HEK293T (cell line): ENCODE measurements around the gene PCDHB10.
"Not testable (repeated sequence)": the region's sequence is repeated elsewhere in the genome, so short reads cannot be mapped to it uniquely, and the experiment has no call there.

Experiments
- CTCF ChIA-PET: fragments of 350-600 bp; formaldehyde crosslinking; extraction: SDS; loops from one replicate; lab custom pipeline; 2021; ENCODE audit warnings: antibody characterized with exemption, inconsistent platforms; lab: Yijun Ruan, JAX
- POLR2A ChIA-PET: fragments of 350-600 bp; formaldehyde crosslinking; extraction: SDS; loops from one replicate; lab custom pipeline; 2020; ENCODE audit warnings: antibody characterized with exemption, inconsistent platforms; lab: Yijun Ruan, JAX
- DNase-seq: peaks from one replicate; pipeline ENCODE4 v3.0.0; 2012; ENCODE audit warnings: mixed read lengths; ENCODE audit errors: extremely low spot score
- ARNT ChIP-seq: fragments of 450-650 bp; IDR thresholded peaks from 2 replicates; pipeline ENCODE4 v1.6.1; 2017; ENCODE audit warnings: mild to moderate bottlenecking
- BHLHE40 ChIP-seq: fragments of 450-650 bp; IDR thresholded peaks from 2 replicates; pipeline ENCODE4 v1.6.1; 2016; ENCODE audit warnings: mild to moderate bottlenecking, moderate library complexity, borderline replicate concordance
- CTBP1 ChIP-seq: fragments of 450-650 bp; IDR thresholded peaks from 2 replicates; pipeline ENCODE4 v1.6.1; 2016; ENCODE audit warnings: borderline replicate concordance
- ELF4 ChIP-seq: fragments of 450-650 bp; IDR thresholded peaks from 2 replicates; pipeline ENCODE4 v1.6.1; 2017; ENCODE audit warnings: antibody characterized with exemption
- FOXA1 ChIP-seq: fragments of 450-650 bp; IDR thresholded peaks from 2 replicates; pipeline ENCODE4 v1.6.1; 2016; ENCODE audit warnings: mild to moderate bottlenecking
- FOXK2 ChIP-seq: fragments of 450-650 bp; IDR thresholded peaks from 2 replicates; pipeline ENCODE4 v1.6.1; 2016; ENCODE audit warnings: mild to moderate bottlenecking
- FOXM1 ChIP-seq: fragments of 450-650 bp; IDR thresholded peaks from 2 replicates; pipeline ENCODE4 v1.6.1; 2017; ENCODE audit warnings: mild to moderate bottlenecking, borderline replicate concordance
- HDGF ChIP-seq: fragments of 450-650 bp; IDR thresholded peaks from 2 replicates; pipeline ENCODE4 v1.6.1; 2017; ENCODE audit warnings: antibody characterized with exemption, borderline replicate concordance
- L3MBTL2 ChIP-seq: fragments of 450-650 bp; conservative IDR thresholded peaks from 2 replicates; pipeline ENCODE4 v1.6.1; 2016; ENCODE audit warnings: mild to moderate bottlenecking
- LEF1 ChIP-seq: fragments of 450-650 bp; IDR thresholded peaks from 2 replicates; pipeline ENCODE4 v1.6.1; 2017; ENCODE audit warnings: mild to moderate bottlenecking, borderline replicate concordance
- NFRKB ChIP-seq: fragments of 450-650 bp; IDR thresholded peaks from 2 replicates; pipeline ENCODE4 v1.6.1; 2016; ENCODE audit warnings: mild to moderate bottlenecking, moderate library complexity
- PKNOX1 ChIP-seq: fragments of 450-650 bp; IDR thresholded peaks from 2 replicates; pipeline ENCODE4 v1.6.1; 2016
- SP1 ChIP-seq: fragments of 450-650 bp; IDR thresholded peaks from 2 replicates; pipeline ENCODE4 v1.6.1; 2017
- SUZ12 ChIP-seq: fragments of 450-650 bp; IDR thresholded peaks from 2 replicates; pipeline ENCODE4 v1.6.1; 2016; ENCODE audit warnings: mild to moderate bottlenecking
- TARDBP ChIP-seq: fragments of 450-650 bp; IDR thresholded peaks from 2 replicates; pipeline ENCODE4 v1.6.1; 2016
- ZNF384 ChIP-seq: fragments of 450-650 bp; IDR thresholded peaks from 2 replicates; pipeline ENCODE4 v1.6.1; 2016

PCDHB10 gene

GRCh38 chr5:141172381-141173204, 19.6 kb upstream of the PCDHB10 start, which contains the start of gene PCDHB7:
Gene PCDHB7, plus strand, starts transcription at chr5:141172644. Its CDS starts 192 bp downstream, at chr5:141172836.
- ChIA-PET CTCF (interaction anchor here (1.3 kb wide), 1 partner anchor 303 kb away, joined by 4 read pairs; no protein-coding TSS in a partner anchor), POLR2A (no interaction called here)
- TF ChIP-seq FOXK2 (no peak), L3MBTL2 (no peak), SP1 (no peak), ZNF384 (no peak), FOXA1 (no peak), HDGF (no peak), NFRKB (no peak), LEF1 (no peak), ARNT (no peak), SUZ12 (no peak), CTBP1 (no peak), PKNOX1 (no peak), TARDBP (no peak), BHLHE40 (no peak), FOXM1 (no peak), ELF4 (no peak)
- DNase-seq, result peak; percentile 19

- POLR2A ChIA-PET, CTCF ChIA-PET, DNase-seq: not testable (repeated sequence)
Measured at GRCh38 chr5:141174291-141175104, 17.7 kb upstream of the PCDHB10 start.

- TF ChIP-seq FOXA1 (no peak), BHLHE40 (no peak), ARNT (no peak), PKNOX1 (no peak), CTBP1 (no peak), ELF4 (no peak)
- ChIA-PET CTCF (no interaction called here), POLR2A (no interaction called here)
- DNase-seq, result no peak
Measured at GRCh38 chr5:141175933-141176332, 16.2 kb upstream of the PCDHB10 start.

- peak; percentile 13 for DNase-seq
- CTCF ChIA-PET, result interaction anchor here (1.6 kb wide), 1 partner anchor 347 kb away, joined by 4 read pairs; no protein-coding TSS in a partner anchor
- POLR2A ChIA-PET, result not testable (repeated sequence)
Measured at GRCh38 chr5:141177577-141178191, 14.5 kb upstream of the PCDHB10 start, which contains the start of gene PCDHB8. Gene PCDHB8, plus strand, starts transcription at chr5:141177790. Its CDS starts 245 bp downstream, at chr5:141178035.

GRCh38 chr5:141179371-141179770, 12.8 kb upstream of the PCDHB10 start:
- POLR2A ChIA-PET, CTCF ChIA-PET, DNase-seq: not testable (repeated sequence)

- POLR2A ChIA-PET, DNase-seq, CTCF ChIA-PET: not testable (repeated sequence)
Measured at GRCh38 chr5:141179876-141180275, 12.3 kb upstream of the PCDHB10 start.

GRCh38 chr5:141180313-141180712, 11.8 kb upstream of the PCDHB10 start:
- DNase-seq, result no peak
- ChIA-PET CTCF (interaction anchor here (0.6 kb wide), 1 partner anchor 236 kb away, joined by 3 read pairs; no protein-coding TSS in a partner anchor), POLR2A (no interaction called here)
- TF ChIP-seq NFRKB (no peak), ZNF384 (no peak), LEF1 (no peak), PKNOX1 (no peak), FOXA1 (no peak), SP1 (no peak), SUZ12 (no peak), HDGF (no peak), TARDBP (no peak), L3MBTL2 (no peak), CTBP1 (no peak), BHLHE40 (no peak), ELF4 (no peak), FOXM1 (no peak), FOXK2 (no peak), ARNT (no peak)
